KMS-11 (cell line): ENCODE results near the gene UGT1A6.

ENCODE experiments used
- H2AFZ ChIP-seq: fragments of 200-600 bp; sonication (generic); 2 replicates; pipeline ENCODE4 v1.6.1; 2016; ENCODE audit warnings: antibody characterized with exemption, mixed run types, low read depth
- H3K27ac ChIP-seq: fragments of 200-600 bp; sonication (generic); 2 replicates; pipeline ENCODE4 v1.6.1; 2016; ENCODE audit warnings: mild to moderate bottlenecking, mixed run types
- H3K27me3 ChIP-seq: fragments of 200-600 bp; sonication (generic); 2 replicates; pipeline ENCODE4 v1.6.1; 2017; ENCODE audit warnings: mild to moderate bottlenecking, low read depth, mixed run types, moderate library complexity; ENCODE audit not compliant: insufficient read depth
- H3K36me3 ChIP-seq: fragments of 200-600 bp; sonication (generic); 2 replicates; pipeline ENCODE4 v1.6.1; 2017; ENCODE audit warnings: mild to moderate bottlenecking, mixed run types; ENCODE audit not compliant: insufficient read depth
- H3K4me1 ChIP-seq: fragments of 200-600 bp; sonication (generic); 2 replicates; pipeline ENCODE4 v1.6.1; 2016; ENCODE audit warnings: mild to moderate bottlenecking, low read depth, mixed run types; ENCODE audit not compliant: poor library complexity, severe bottlenecking
- H3K4me2 ChIP-seq: fragments of 200-600 bp; sonication (generic); 2 replicates; pipeline ENCODE4 v1.7.0; 2016; ENCODE audit warnings: mild to moderate bottlenecking, mixed run types
- H3K4me3 ChIP-seq: fragments of 200-600 bp; sonication (generic); IDR thresholded peaks from 2 replicates; pipeline ENCODE4 v1.6.1; 2017; ENCODE audit warnings: low read depth, low read length, mixed read lengths; ENCODE audit not compliant: insufficient read depth
- H3K79me2 ChIP-seq: fragments of 200-600 bp; sonication (generic); 2 replicates; pipeline ENCODE4 v1.6.1; 2016; ENCODE audit warnings: low read depth, mixed run types; ENCODE audit not compliant: insufficient read depth
- H3K9ac ChIP-seq: fragments of 200-600 bp; sonication (generic); 2 replicates; pipeline ENCODE4 v1.6.1; 2016; ENCODE audit warnings: mild to moderate bottlenecking, mixed run types
- H4K20me1 ChIP-seq: fragments of 200-600 bp; sonication (generic); 2 replicates; pipeline ENCODE4 v1.6.1; 2016; ENCODE audit warnings: mild to moderate bottlenecking, mixed run types; ENCODE audit not compliant: insufficient read depth
- CTCF ChIP-seq: fragments of 200-600 bp; sonication (generic); conservative IDR thresholded peaks from 2 replicates; pipeline ENCODE4 v1.6.1; 2017; ENCODE audit warnings: low read depth, mild to moderate bottlenecking, antibody characterized with exemption, low read length, moderate library complexity, mixed read lengths

Gene UGT1A6

DNA sequence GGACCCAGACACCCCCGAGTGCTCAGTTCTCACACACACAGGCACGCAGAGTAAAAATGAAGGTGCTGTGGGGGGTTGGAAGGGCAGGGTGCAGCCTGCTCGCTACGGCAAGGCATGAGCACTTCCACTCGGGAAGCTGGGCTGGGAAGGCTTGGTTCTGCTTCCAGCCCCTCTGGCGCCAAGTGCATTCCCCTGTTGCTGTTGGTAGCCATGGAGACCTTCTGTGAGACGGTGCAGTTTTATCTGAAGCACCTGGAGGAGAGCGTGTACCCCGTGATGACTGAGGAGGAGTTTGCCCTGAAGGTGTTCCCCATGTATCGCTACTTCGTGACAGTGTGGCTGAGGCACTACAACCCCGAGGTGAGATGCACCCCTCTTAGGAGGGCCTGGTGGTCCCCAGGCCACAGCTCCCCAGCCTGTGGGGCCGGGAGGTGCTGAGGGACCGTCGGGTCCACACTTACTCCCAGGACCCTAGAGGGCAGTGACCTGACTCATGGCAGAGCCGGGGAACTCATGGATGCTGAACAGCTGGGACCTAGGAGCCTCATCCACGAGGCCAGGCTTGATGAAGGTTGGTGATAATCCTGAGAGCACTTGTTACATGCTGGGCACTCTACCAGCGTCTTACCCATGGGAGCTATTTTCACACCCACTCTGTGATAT is 100.9 kb downstream of the UGT1A6 start:
- no peak for TF ChIP-seq CTCF
- H4K20me1 ChIP-seq = no peaks in the 10 kb centered on the region
- H2AFZ ChIP-seq = no peak overlapping the region
- no peaks in the 10 kb centered on the region for H3K79me2 ChIP-seq
- no peak overlapping the region for H3K4me3 ChIP-seq
- H3K27ac ChIP-seq = no peak overlapping the region
- no peaks in the 10 kb centered on the region for H3K4me1 ChIP-seq
- no peak overlapping the region for H3K9ac ChIP-seq
- H3K27me3 ChIP-seq = no peaks in the 10 kb centered on the region
- no peak overlapping the region for H3K4me2 ChIP-seq
- no peaks in the 10 kb centered on the region for H3K36me3 ChIP-seq

DNA sequence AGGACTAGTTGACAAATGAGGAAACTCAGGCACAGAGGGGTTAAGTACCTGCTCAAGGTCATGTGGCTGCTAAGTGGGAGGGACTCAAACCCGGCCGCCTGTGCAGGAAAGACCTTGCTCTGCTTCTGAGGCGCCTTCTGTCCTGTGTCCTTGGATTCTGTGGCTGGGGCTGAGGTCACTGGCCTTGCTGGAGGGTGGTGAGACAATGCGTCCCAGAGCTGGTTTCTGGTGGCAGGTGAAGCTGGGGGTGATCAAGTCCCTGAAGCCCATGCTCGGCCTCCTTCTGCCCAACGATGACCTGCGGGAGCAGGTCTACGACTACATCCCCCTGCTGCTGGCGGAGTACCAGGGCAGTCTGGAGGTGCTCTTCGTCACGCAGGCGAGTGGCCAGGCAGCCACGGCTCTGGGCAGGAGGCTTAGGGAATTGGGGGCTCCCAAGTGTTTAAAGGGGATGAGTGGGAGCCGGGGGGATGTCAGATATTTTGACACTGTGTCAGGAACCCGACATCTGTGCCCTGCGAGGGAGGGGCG is 101.5 kb downstream of the UGT1A6 start:
- Histone ChIP-seq H3K9ac (no peak overlapping the region), H4K20me1 (no peaks in the 10 kb centered on the region), H3K4me3 (no peak overlapping the region), H3K36me3 (no peaks in the 10 kb centered on the region), H3K4me2 (no peak overlapping the region), H3K27me3 (no peaks in the 10 kb centered on the region), H3K27ac (no peak overlapping the region), H3K79me2 (no peaks in the 10 kb centered on the region), H2AFZ (no peak overlapping the region), H3K4me1 (no peaks in the 10 kb centered on the region)
- no peak for TF ChIP-seq CTCF

DNA sequence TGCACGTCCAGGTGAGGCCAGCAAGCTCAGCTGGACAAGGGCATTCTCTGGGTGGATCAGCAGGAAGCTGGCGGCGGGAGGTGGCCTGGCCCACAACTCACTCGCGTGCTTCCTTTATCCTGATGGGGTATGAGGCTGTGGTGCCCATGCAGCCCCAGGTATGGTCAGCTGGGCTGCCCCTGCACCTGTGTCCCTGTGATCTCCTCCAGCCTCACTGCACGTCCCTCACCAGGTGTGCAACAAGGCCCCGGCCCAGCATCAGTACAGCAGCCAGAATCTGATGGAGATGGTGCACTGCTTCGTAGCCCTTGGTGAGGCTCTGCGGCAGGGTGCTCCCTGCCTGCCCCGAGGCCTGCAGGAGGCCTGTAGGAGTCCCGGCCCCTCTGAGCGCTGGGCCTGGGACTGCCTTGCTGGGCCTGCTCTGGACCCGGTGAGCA is 103.1 kb downstream of the UGT1A6 start:
- Histone ChIP-seq H3K36me3 (no peaks in the 10 kb centered on the region), H3K4me3 (no peak overlapping the region), H2AFZ (no peak overlapping the region), H3K4me1 (no peaks in the 10 kb centered on the region), H3K79me2 (no peaks in the 10 kb centered on the region), H3K27me3 (no peaks in the 10 kb centered on the region), H3K27ac (no peak overlapping the region), H3K4me2 (no peak overlapping the region), H3K9ac (no peak overlapping the region), H4K20me1 (no peaks in the 10 kb centered on the region)
- no peak for TF ChIP-seq CTCF

- Histone ChIP-seq H3K4me3 (no peak overlapping the region), H3K9ac (no peak overlapping the region), H3K27ac (no peak overlapping the region), H3K27me3 (no peaks in the 10 kb centered on the region), H3K4me2 (no peak overlapping the region), H2AFZ (no peak overlapping the region), H3K79me2 (no peaks in the 10 kb centered on the region), H3K36me3 (no peaks in the 10 kb centered on the region), H4K20me1 (no peaks in the 10 kb centered on the region), H3K4me1 (no peaks in the 10 kb centered on the region)
- TF ChIP-seq CTCF = no peak
These were observed 103.6 kb downstream of the UGT1A6 start for GRCh38 chr2:233796254-233796653.
